ENCODE results near the gene TRPM1.

TRPM1 gene

GRCh38 chr15:31049682-31050615 is 51.6 kb downstream of the TRPM1 start:
- ChIA-PET CTCF (interaction anchor here (1.6 kb wide), 2 partner anchors 11 to 13 kb away, joined by 4 read pairs; no protein-coding TSS in a partner anchor), POLR2A (no interaction called here)
- no peak for DNase-seq (ENCODE audit: extremely low spot score)
- TF ChIP-seq, protein P1, sequence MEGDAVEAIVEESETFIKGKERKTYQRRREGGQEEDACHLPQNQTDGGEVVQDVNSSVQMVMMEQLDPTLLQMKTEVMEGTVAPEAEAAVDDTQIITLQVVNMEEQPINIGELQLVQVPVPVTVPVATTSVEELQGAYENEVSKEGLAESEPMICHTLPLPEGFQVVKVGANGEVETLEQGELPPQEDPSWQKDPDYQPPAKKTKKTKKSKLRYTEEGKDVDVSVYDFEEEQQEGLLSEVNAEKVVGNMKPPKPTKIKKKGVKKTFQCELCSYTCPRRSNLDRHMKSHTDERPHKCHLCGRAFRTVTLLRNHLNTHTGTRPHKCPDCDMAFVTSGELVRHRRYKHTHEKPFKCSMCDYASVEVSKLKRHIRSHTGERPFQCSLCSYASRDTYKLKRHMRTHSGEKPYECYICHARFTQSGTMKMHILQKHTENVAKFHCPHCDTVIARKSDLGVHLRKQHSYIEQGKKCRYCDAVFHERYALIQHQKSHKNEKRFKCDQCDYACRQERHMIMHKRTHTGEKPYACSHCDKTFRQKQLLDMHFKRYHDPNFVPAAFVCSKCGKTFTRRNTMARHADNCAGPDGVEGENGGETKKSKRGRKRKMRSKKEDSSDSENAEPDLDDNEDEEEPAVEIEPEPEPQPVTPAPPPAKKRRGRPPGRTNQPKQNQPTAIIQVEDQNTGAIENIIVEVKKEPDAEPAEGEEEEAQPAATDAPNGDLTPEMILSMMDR (IDR thresholded peaks at IDR 0.05; ENCODE audit: control extremely low read depth, extremely low read depth, low read depth, missing control alignments), result no peak

DNA sequence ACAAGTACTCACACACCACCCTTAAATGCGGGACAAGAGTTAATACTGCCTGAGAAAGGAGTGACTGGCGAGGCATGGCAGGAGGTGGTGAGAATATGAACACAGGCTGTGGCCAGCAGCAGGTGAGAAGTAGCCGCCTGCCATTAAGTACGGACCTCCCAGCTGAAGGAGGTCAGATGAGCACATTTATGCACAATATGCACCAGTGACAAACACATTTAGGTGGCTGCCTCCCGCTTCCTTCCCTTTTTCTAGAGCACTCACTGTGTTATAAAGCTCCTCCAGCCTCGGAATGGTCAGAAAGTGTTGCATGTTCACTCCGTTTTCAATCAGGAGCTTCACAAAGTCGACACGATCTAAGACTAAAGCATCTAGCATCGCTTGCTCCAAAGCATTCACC is 52.4 kb downstream of the TRPM1 start:
- ChIA-PET CTCF (interaction anchor here (1.1 to 1.6 kb wide), 3 partner anchors 11 to 42 kb away, joined by 3 to 4 read pairs (median 4); no protein-coding TSS in a partner anchor), POLR2A (no interaction called here)
- TF ChIP-seq, protein P1 (IDR thresholded peaks at IDR 0.05; ENCODE audit: control extremely low read depth, extremely low read depth, low read depth, missing control alignments), result no peak
- no peak for DNase-seq (ENCODE audit: extremely low spot score)

DNA sequence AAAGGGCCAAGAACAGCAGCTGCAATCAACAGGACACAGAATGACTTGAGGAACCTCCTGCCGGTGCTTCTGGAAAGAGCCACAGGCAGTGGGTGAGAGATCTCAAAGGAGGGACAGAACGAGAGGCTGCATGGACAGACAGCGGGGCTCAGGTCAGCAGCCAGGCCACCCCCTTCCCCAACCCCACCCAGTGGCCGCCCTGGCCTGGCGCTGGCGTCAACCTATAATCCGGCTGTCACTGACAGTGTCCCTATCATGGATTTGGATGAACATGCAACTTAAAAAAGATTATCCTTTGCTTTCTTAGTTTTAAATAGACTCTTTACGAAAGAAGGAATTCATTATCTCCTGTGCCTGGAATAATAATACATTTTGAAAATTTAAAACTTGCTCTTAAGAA is 54.1 kb downstream of the TRPM1 start:
- ChIA-PET POLR2A (no interaction called here), CTCF (no interaction called here)
- TF ChIP-seq, protein P1 (IDR thresholded peaks at IDR 0.05; ENCODE audit: control extremely low read depth, extremely low read depth, low read depth, missing control alignments), result no peak
- DNase-seq (ENCODE audit: extremely low spot score), result no peak

DNA sequence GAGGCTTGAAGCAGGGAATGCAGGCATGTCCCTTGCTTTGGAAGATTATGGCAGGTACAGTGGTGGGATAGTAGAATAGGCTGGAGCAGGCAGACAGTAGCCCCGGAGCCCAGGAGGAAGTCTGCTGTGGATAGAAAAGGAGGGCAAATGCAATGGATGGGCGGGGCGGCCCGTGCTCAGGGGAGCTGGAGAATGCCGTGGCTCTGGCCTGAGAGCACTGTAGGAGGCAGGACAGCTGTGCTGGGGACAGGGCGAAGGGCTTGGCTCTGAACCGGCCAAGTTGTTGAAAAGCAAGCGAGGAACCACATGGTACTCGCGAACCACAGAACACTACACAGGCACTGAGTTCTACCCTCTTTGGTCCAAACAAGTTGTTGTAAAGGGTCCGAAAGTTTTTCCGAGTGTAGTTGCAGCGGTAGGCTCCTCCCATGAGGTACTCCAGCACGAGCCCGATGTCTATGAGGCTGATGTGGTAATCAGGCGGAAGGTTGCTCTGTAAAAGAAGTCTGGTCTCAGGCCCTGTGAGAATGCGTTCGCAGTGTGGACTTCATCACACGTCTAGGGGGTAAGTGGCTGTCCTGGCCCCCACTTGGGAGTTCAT is 54.7 kb downstream of the TRPM1 start:
- no peak for DNase-seq (ENCODE audit: extremely low spot score)
- TF ChIP-seq, protein P1 (IDR thresholded peaks at IDR 0.05; ENCODE audit: control extremely low read depth, extremely low read depth, low read depth, missing control alignments), result no peak
- ChIA-PET CTCF (interaction anchor here (2.3 kb wide), 1 partner anchor 13 kb away, joined by 6 read pairs; no protein-coding TSS in a partner anchor), POLR2A (no interaction called here)

DNA sequence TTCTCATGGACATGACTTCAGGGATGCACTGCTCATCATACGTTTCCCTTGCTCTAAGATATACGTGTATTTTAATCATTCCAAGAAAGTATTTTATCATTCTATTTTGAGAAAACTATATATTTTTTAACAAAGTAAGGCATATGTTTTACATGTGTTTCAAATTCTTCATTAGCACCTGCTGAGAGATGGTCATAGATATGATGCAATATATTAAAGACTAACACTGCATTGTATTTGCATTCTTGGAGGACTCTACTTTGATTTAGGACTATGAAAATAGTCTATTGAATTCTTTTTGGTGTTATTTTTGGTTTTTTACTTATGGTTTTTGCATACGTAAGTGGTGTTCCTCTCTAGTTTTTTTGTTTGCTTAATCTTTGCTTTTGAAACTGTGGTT is 55.9 kb downstream of the TRPM1 start:
- TF ChIP-seq, protein P1 (IDR thresholded peaks at IDR 0.05; ENCODE audit: control extremely low read depth, extremely low read depth, low read depth, missing control alignments), result no peak
- no peak for DNase-seq (ENCODE audit: extremely low spot score)
- ChIA-PET POLR2A (no interaction called here), CTCF (interaction anchor here (2.3 kb wide), 1 partner anchor 12 kb away, joined by 6 read pairs; no protein-coding TSS in a partner anchor)

- POLR2A ChIA-PET, result no interaction called here
- CTCF ChIA-PET, result no interaction called here
- TF ChIP-seq, protein P1 (IDR thresholded peaks at IDR 0.05; ENCODE audit: control extremely low read depth, extremely low read depth, low read depth, missing control alignments), result no peak
- no peak for DNase-seq (ENCODE audit: extremely low spot score)
These were observed 58.8 kb downstream of the TRPM1 start for GRCh38 chr15:31042751-31043150.
